GM21576 (cell line): ENCODE measurements around the gene IDH3A.
"Not testable (repeated sequence)": the region's sequence is repeated elsewhere in the genome, so short reads cannot be mapped to it uniquely, and the experiment has no call there.

ENCODE experiments used
- ATAC-seq: cut with Tn5 transposase; IDR thresholded peaks from one replicate; pipeline ENCODE4 v1.9.1; 2021; ENCODE audit warnings: mild to moderate bottlenecking, moderate library complexity; ENCODE audit not compliant: unreplicated experiment

The IDH3A gene

GRCh38 chr15:78129077-78129750, 19.9 kb upstream of the IDH3A start:
- no peak for ATAC-seq

- ATAC-seq = no peak
Observed at GRCh38 chr15:78129751-78130287, 19.3 kb upstream of the IDH3A start.

- ATAC-seq = peak; percentile 30
Observed at GRCh38 chr15:78130466-78131294, 18.5 kb upstream of the IDH3A start.

GRCh38 chr15:78131295-78132061, 17.7 kb upstream of the IDH3A start, which contains the start of gene CIB2:
TSS of gene CIB2 (minus strand) at chr15:78131445. CDS start at chr15:78131215, 230 bp downstream.
- ATAC-seq = peak; percentile 61

- no peak for ATAC-seq
Observed at GRCh38 chr15:78133801-78134200, 15.4 kb upstream of the IDH3A start.

GRCh38 chr15:78139578-78139977, 9.6 kb upstream of the IDH3A start:
- no peak for ATAC-seq

GRCh38 chr15:78140292-78140691, 8.9 kb upstream of the IDH3A start:
- ATAC-seq = no peak

- ATAC-seq = no peak
Observed at GRCh38 chr15:78142332-78142731, 6.8 kb upstream of the IDH3A start.

GRCh38 chr15:78146425-78147154, 2.6 kb upstream of the IDH3A start:
- ATAC-seq = no peak

- no peak for ATAC-seq
Observed at GRCh38 chr15:78147566-78147965, 1.6 kb upstream of the IDH3A start.

GRCh38 chr15:78148392-78149067, 632 bp upstream of the IDH3A start:
- ATAC-seq = no peak

- ATAC-seq = peak; percentile 4
Observed at GRCh38 chr15:78149805-78150751, 916 bp downstream of the IDH3A start.

- not testable (repeated sequence) for ATAC-seq
Observed at GRCh38 chr15:78151075-78151474, 1.9 kb downstream of the IDH3A start.

GRCh38 chr15:78154955-78155354, 5.8 kb downstream of the IDH3A start:
- no peak for ATAC-seq

GRCh38 chr15:78155355-78155939, 6.3 kb downstream of the IDH3A start:
- ATAC-seq = no peak

GRCh38 chr15:78156653-78157052, 7.5 kb downstream of the IDH3A start:
- ATAC-seq = no peak

- ATAC-seq = no peak
Observed at GRCh38 chr15:78157203-78157602, 8.0 kb downstream of the IDH3A start.

GRCh38 chr15:78159395-78159794, 10.2 kb downstream of the IDH3A start:
- no peak for ATAC-seq
